GM13976 (cell line): Measurements from ENCODE around the gene KLHL28.

Experiments used
- DNase-seq: peaks from one replicate; pipeline ENCODE4 v3.0.0; 2012; ENCODE audit warnings: low spot score
- CTCF ChIP-seq: IDR thresholded peaks from 2 replicates; pipeline ENCODE4 v1.5.1; 2012; ENCODE audit warnings: borderline replicate concordance, mild to moderate bottlenecking; ENCODE audit not compliant: insufficient read depth; ENCODE audit errors: extremely low read depth, missing control alignments, control extremely low read depth
- in situ Hi-C: fragments of 300-500 bp; cut with MboI; formaldehyde crosslinking; loops from one replicate; pipeline ENCODE4 v1.12.0; 2022; ENCODE audit warnings: low sequenced_read_pairs, mixed read lengths, inconsistent platforms; ENCODE audit not compliant: unreplicated experiment

The KLHL28 gene

GRCh38 chr14:44961554-44962333 is at the start of gene KLHL28, which contains the start of gene TOGARAM1:
Gene KLHL28, minus strand, starts transcription at chr14:44961947. Its CDS starts 16,019 bp downstream, at chr14:44945928.
Gene TOGARAM1, plus strand, starts transcription at chr14:44962190. Its CDS starts 232 bp downstream, at chr14:44962422.
- DNase-seq, result peak; percentile 93
- TF ChIP-seq CTCF, result peak; percentile 5
- in situ Hi-C loops, result no loop called here

GRCh38 chr14:45003924-45004323 is 42.2 kb upstream of the KLHL28 start:
- in situ Hi-C loops, result no loop called here
- DNase-seq, result no peak
- no peak for TF ChIP-seq CTCF

- in situ Hi-C loops, result no loop called here
- no peak for DNase-seq
- no peak for TF ChIP-seq CTCF
These were observed 34.1 kb upstream of the KLHL28 start for GRCh38 chr14:44995770-44996294.

- no peak for TF ChIP-seq CTCF
- DNase-seq, result no peak
- in situ Hi-C loops, result no loop called here
These were observed 33.4 kb upstream of the KLHL28 start for GRCh38 chr14:44995196-44995595.

- no peak for TF ChIP-seq CTCF
- in situ Hi-C loops, result no loop called here
- DNase-seq, result no peak
These were observed 28.8 kb upstream of the KLHL28 start for GRCh38 chr14:44990533-44990932.

GRCh38 chr14:44989497-44990440 is 28.0 kb upstream of the KLHL28 start:
- DNase-seq, result no peak
- no peak for TF ChIP-seq CTCF
- in situ Hi-C loops, result no loop called here
